Activated naive CD8-positive, alpha-beta T cell (primary cell): Measurements from ENCODE around the gene CPTP.

Source experiments
- H3K27ac Mint-ChIP-seq: one replicate; pipeline ENCODE4 v1.8.0; 2021; ENCODE audit warnings: mixed read lengths
- H3K27me3 Mint-ChIP-seq: one replicate; pipeline ENCODE4 v1.8.0; 2021; ENCODE audit warnings: mixed read lengths
- H3K36me3 Mint-ChIP-seq: one replicate; pipeline ENCODE4 v1.8.0; 2021; ENCODE audit warnings: mixed read lengths
- H3K4me1 Mint-ChIP-seq: one replicate; pipeline ENCODE4 v1.8.0; 2021; ENCODE audit warnings: low read depth, mixed read lengths
- H3K4me3 Mint-ChIP-seq: one replicate; pipeline ENCODE4 v1.8.0; 2021; ENCODE audit warnings: mild to moderate bottlenecking, mixed read lengths
- H3K9me3 Mint-ChIP-seq: one replicate; pipeline ENCODE4 v1.8.0; 2021; ENCODE audit warnings: low read depth, mixed read lengths

Gene CPTP

GRCh38 chr1:1287288-1288110, 37.1 kb upstream of the CPTP start:
- no peak overlapping the region for H3K27ac Mint-ChIP-seq
- no peaks in the 10 kb centered on the region for H3K27me3 Mint-ChIP-seq
- peaks cover 3% of the 10 kb centered on the region for H3K4me1 Mint-ChIP-seq
- no peaks in the 10 kb centered on the region for H3K9me3 Mint-ChIP-seq
- H3K4me3 Mint-ChIP-seq: no peak overlapping the region
- H3K36me3 Mint-ChIP-seq: no peaks in the 10 kb centered on the region

GRCh38 chr1:1290238-1290731, 34.3 kb upstream of the CPTP start:
- Mint-ChIP-seq H3K27ac (no peak overlapping the region), H3K27me3 (no peaks in the 10 kb centered on the region)

GRCh38 chr1:1291023-1291528, 33.5 kb upstream of the CPTP start:
- peaks cover 3% of the 10 kb centered on the region for H3K4me1 Mint-ChIP-seq
- no peaks in the 10 kb centered on the region for H3K9me3 Mint-ChIP-seq
- H3K4me3 Mint-ChIP-seq: no peak overlapping the region
- H3K27ac Mint-ChIP-seq: no peak overlapping the region
- no peaks in the 10 kb centered on the region for H3K27me3 Mint-ChIP-seq
- no peaks in the 10 kb centered on the region for H3K36me3 Mint-ChIP-seq

More at GRCh38 chr1:1290238-1290731, 34.3 kb upstream of the CPTP start:
- Mint-ChIP-seq H3K36me3 (no peaks in the 10 kb centered on the region), H3K4me1 (peaks cover 3% of the 10 kb centered on the region), H3K9me3 (no peaks in the 10 kb centered on the region), H3K4me3 (no peak overlapping the region)

GRCh38 chr1:1291548-1292441, 32.8 kb upstream of the CPTP start:
- Mint-ChIP-seq H3K4me1 (peaks cover 3% of the 10 kb centered on the region), H3K27ac (no peak overlapping the region), H3K4me3 (no peak overlapping the region), H3K27me3 (no peaks in the 10 kb centered on the region), H3K9me3 (no peaks in the 10 kb centered on the region), H3K36me3 (no peaks in the 10 kb centered on the region)

GRCh38 chr1:1292442-1292779, 32.2 kb upstream of the CPTP start:
- no peak overlapping the region for H3K4me3 Mint-ChIP-seq
- no peaks in the 10 kb centered on the region for H3K36me3 Mint-ChIP-seq
- no peak overlapping the region for H3K27ac Mint-ChIP-seq
- no peaks in the 10 kb centered on the region for H3K9me3 Mint-ChIP-seq
- H3K27me3 Mint-ChIP-seq: no peaks in the 10 kb centered on the region
- peaks cover 3% of the 10 kb centered on the region for H3K4me1 Mint-ChIP-seq

- Mint-ChIP-seq H3K27ac (no peak overlapping the region), H3K4me1 (peaks cover 3% of the 10 kb centered on the region), H3K4me3 (no peak overlapping the region), H3K27me3 (no peaks in the 10 kb centered on the region), H3K36me3 (no peaks in the 10 kb centered on the region), H3K9me3 (no peaks in the 10 kb centered on the region)
Observed at GRCh38 chr1:1292851-1293250, 31.8 kb upstream of the CPTP start.

- Mint-ChIP-seq H3K36me3 (no peaks in the 10 kb centered on the region), H3K27ac (no peak overlapping the region), H3K4me3 (no peak overlapping the region), H3K9me3 (no peaks in the 10 kb centered on the region), H3K4me1 (peaks cover 3% of the 10 kb centered on the region), H3K27me3 (no peaks in the 10 kb centered on the region)
Observed at GRCh38 chr1:1293263-1294249, 31.0 kb upstream of the CPTP start.

- H3K27ac Mint-ChIP-seq: no peak overlapping the region
- H3K4me3 Mint-ChIP-seq: no peak overlapping the region
- no peaks in the 10 kb centered on the region for H3K36me3 Mint-ChIP-seq
- H3K27me3 Mint-ChIP-seq: no peaks in the 10 kb centered on the region
- no peaks in the 10 kb centered on the region for H3K9me3 Mint-ChIP-seq
- H3K4me1 Mint-ChIP-seq: peaks cover 3% of the 10 kb centered on the region
Observed at GRCh38 chr1:1294250-1294890, 30.2 kb upstream of the CPTP start.

- Mint-ChIP-seq H3K4me1 (peaks cover 3% of the 10 kb centered on the region), H3K36me3 (no peaks in the 10 kb centered on the region), H3K27me3 (no peaks in the 10 kb centered on the region), H3K4me3 (no peak overlapping the region), H3K9me3 (no peaks in the 10 kb centered on the region), H3K27ac (no peak overlapping the region)
Observed at GRCh38 chr1:1295154-1295923, 29.3 kb upstream of the CPTP start.

GRCh38 chr1:1296070-1297061, 28.2 kb upstream of the CPTP start:
- Mint-ChIP-seq H3K36me3 (no peaks in the 10 kb centered on the region), H3K4me1 (peaks cover 3% of the 10 kb centered on the region), H3K27me3 (no peaks in the 10 kb centered on the region), H3K27ac (no peak overlapping the region), H3K4me3 (no peak overlapping the region), H3K9me3 (no peaks in the 10 kb centered on the region)

- H3K4me3 Mint-ChIP-seq: no peak overlapping the region
- H3K9me3 Mint-ChIP-seq: no peaks in the 10 kb centered on the region
- H3K4me1 Mint-ChIP-seq: no peaks in the 10 kb centered on the region
- H3K27ac Mint-ChIP-seq: no peak overlapping the region
- no peaks in the 10 kb centered on the region for H3K27me3 Mint-ChIP-seq
- no peaks in the 10 kb centered on the region for H3K36me3 Mint-ChIP-seq
Observed at GRCh38 chr1:1297802-1298424, 26.7 kb upstream of the CPTP start.
